ENCODE measurements around the gene S100PBP.

The S100PBP gene

GRCh38 chr1:32888677-32889420 lies 71.4 kb downstream of the S100PBP start:
- no peak for DNase-seq

GRCh38 chr1:32889731-32890278 lies 72.4 kb downstream of the S100PBP start:
- DNase-seq: no peak

GRCh38 chr1:32890516-32891240 lies 73.2 kb downstream of the S100PBP start:
- no peak for DNase-seq

GRCh38 chr1:32891241-32891570 lies 73.8 kb downstream of the S100PBP start:
- DNase-seq: no peak

GRCh38 chr1:32891630-32892029 lies 74.2 kb downstream of the S100PBP start:
- DNase-seq: no peak

- DNase-seq: peak; percentile 52
Measured at GRCh38 chr1:32892368-32893197, 75.1 kb downstream of the S100PBP start.

- DNase-seq: no peak
Measured at GRCh38 chr1:32893198-32894018, 76.0 kb downstream of the S100PBP start.

- DNase-seq: no peak
Measured at GRCh38 chr1:32894019-32894600, 76.7 kb downstream of the S100PBP start.

GRCh38 chr1:32894681-32895080 lies 77.2 kb downstream of the S100PBP start:
- no peak for DNase-seq

- DNase-seq: no peak
Measured at GRCh38 chr1:32895325-32896215, 78.1 kb downstream of the S100PBP start.

GRCh38 chr1:32896451-32896850 lies 79.0 kb downstream of the S100PBP start:
- DNase-seq: no peak

GRCh38 chr1:32897082-32898049 lies 79.9 kb downstream of the S100PBP start:
- no peak for DNase-seq

GRCh38 chr1:32898056-32898455 lies 80.6 kb downstream of the S100PBP start:
- DNase-seq: no peak

- no peak for DNase-seq
Measured at GRCh38 chr1:32898958-32899357, 81.5 kb downstream of the S100PBP start.

- no peak for DNase-seq
Measured at GRCh38 chr1:32899586-32900296, 82.3 kb downstream of the S100PBP start.

- DNase-seq: no peak
Measured at GRCh38 chr1:32900371-32900955, 83.0 kb downstream of the S100PBP start.

- DNase-seq: no peak
Measured at GRCh38 chr1:32900956-32901822, 83.7 kb downstream of the S100PBP start, which contains the start of gene TMEM54. TSS of gene TMEM54 (minus strand) at chr1:32901389. CDS start at chr1:32901238, 151 bp downstream.
